Cardiac muscle cell (in vitro differentiated cells and primary cell): ENCODE data around the gene SLC9B1. TPM values are rescaled to one million over a fixed set of nuclear protein-coding genes. Genes with fewer than 3 reads are reported as not detected.

ENCODE experiments used
- DNase-seq, 2 donors: peaks; one replicate each; pipeline versions ENCODE4 v3.0.0 to v3.0.0-alpha.2; 2010 to 2017; ENCODE audit warnings: low read depth in 1 of 2, low spot score in 1 of 2
- H3K27ac ChIP-seq: fragments of 200-600 bp; sonication (generic); 2 replicates; pipeline ENCODE4 v1.5.1; 2016
- H3K27me3 ChIP-seq: fragments of 200-600 bp; sonication (generic); 2 replicates; pipeline ENCODE4 v1.6.0; 2016; ENCODE audit warnings: control low read depth
- H3K36me3 ChIP-seq: fragments of 200-600 bp; sonication (generic); 2 replicates; pipeline ENCODE4 v1.5.1; 2016; ENCODE audit warnings: control low read depth
- H3K4me1 ChIP-seq: fragments of 200-600 bp; sonication (generic); 2 replicates; pipeline ENCODE4 v1.8.1; 2017; ENCODE audit warnings: low read depth, mild to moderate bottlenecking, mixed run types
- H3K4me3 ChIP-seq: fragments of 200-600 bp; sonication (generic); 2 replicates; pipeline ENCODE4 v1.5.1; 2016; ENCODE audit warnings: mild to moderate bottlenecking
- H3K9me3 ChIP-seq: fragments of 200-600 bp; sonication (generic); 2 replicates; pipeline ENCODE4 v1.5.1; 2017; ENCODE audit warnings: low read depth, mild to moderate bottlenecking, control low read depth
- CTCF ChIP-seq: IDR thresholded peaks from 2 replicates; pipeline ENCODE4 v1.5.1; 2012; ENCODE audit warnings: low read depth, mild to moderate bottlenecking, low read length
- polyA plus RNA-seq: library from polyadenylated mRNA; unstranded; fragments of >200 nt; fragmentation: Nextera tagmentation; extraction: Ambion mirVana; gene quantifications from 2 replicates; pipeline ENCODE4 v1.2.1, GENCODE V29; 2016
- total RNA-seq: library from RNA; depleted of rRNA; stranded (reverse); fragments of >200 nt; gene quantifications from 2 replicates; pipeline ENCODE4 v1.2.3, GENCODE V29; 2016

Gene SLC9B1
- total RNA-seq = 0.14 and 0.30 TPM in 2 replicates
- polyA plus RNA-seq = 1.7 TPM in 1 of 2 replicates, not detected in the other

GRCh38 chr4:103019308-103020124 is at the start of gene SLC9B1:
Gene SLC9B1 (minus strand): TSS chr4:103019705. CDS start chr4:102991711, 27,994 bp downstream.
- H3K36me3 ChIP-seq = no peaks in the 10 kb centered on the region
- no peaks in the 10 kb centered on the region for H3K27me3 ChIP-seq
- peak within 1 kb of the TSS; percentile 26 for H3K4me3 ChIP-seq
- DNase-seq = peak; percentile 80 to 100
- no peaks in the 10 kb centered on the region for H3K4me1 ChIP-seq
- H3K27ac ChIP-seq = peak within 1 kb of the TSS; percentile 71
- no peak for TF ChIP-seq CTCF
- no peaks in the 10 kb centered on the region for H3K9me3 ChIP-seq

- H3K4me3 ChIP-seq = no peak overlapping the region
- no peaks in the 10 kb centered on the region for H3K36me3 ChIP-seq
- no peak for DNase-seq
Measured at GRCh38 chr4:103067841-103068547, 48.5 kb upstream of the SLC9B1 start.

GRCh38 chr4:103060453-103061148 is 41.1 kb upstream of the SLC9B1 start:
- H3K27ac ChIP-seq = no peak overlapping the region
- no peaks in the 10 kb centered on the region for H3K36me3 ChIP-seq
- TF ChIP-seq CTCF = no peak
- no peak for DNase-seq
- no peaks in the 10 kb centered on the region for H3K27me3 ChIP-seq
- no peak overlapping the region for H3K4me3 ChIP-seq
- H3K9me3 ChIP-seq = no peaks in the 10 kb centered on the region
- no peaks in the 10 kb centered on the region for H3K4me1 ChIP-seq

More at GRCh38 chr4:103067841-103068547, 48.5 kb upstream of the SLC9B1 start:
- Histone ChIP-seq H3K27ac (no peak overlapping the region), H3K4me1 (no peaks in the 10 kb centered on the region), H3K27me3 (no peaks in the 10 kb centered on the region), H3K9me3 (no peaks in the 10 kb centered on the region)
- no peak for TF ChIP-seq CTCF

GRCh38 chr4:103054030-103054429 is 34.5 kb upstream of the SLC9B1 start:
- no peaks in the 10 kb centered on the region for H3K9me3 ChIP-seq
- H3K4me3 ChIP-seq = no peak overlapping the region
- TF ChIP-seq CTCF = no peak
- H3K27me3 ChIP-seq = no peaks in the 10 kb centered on the region
- no peaks in the 10 kb centered on the region for H3K36me3 ChIP-seq
- no peaks in the 10 kb centered on the region for H3K4me1 ChIP-seq
- peak in 1 of 2 donors; percentile 21 for DNase-seq
- H3K27ac ChIP-seq = no peak overlapping the region

GRCh38 chr4:103052779-103053178 is 33.3 kb upstream of the SLC9B1 start:
- Histone ChIP-seq H3K4me3 (no peak overlapping the region), H3K27ac (no peak overlapping the region), H3K4me1 (no peaks in the 10 kb centered on the region), H3K9me3 (no peaks in the 10 kb centered on the region), H3K27me3 (no peaks in the 10 kb centered on the region), H3K36me3 (no peaks in the 10 kb centered on the region)
- no peak for DNase-seq
- no peak for TF ChIP-seq CTCF
